Endodermal cell (in vitro differentiated cells): Measurements from ENCODE around the gene SEC11C. TPM values are rescaled to one million over a fixed set of nuclear protein-coding genes. Genes with fewer than 3 reads are reported as not detected.

Experiments
- DNase-seq: peaks from one replicate; pipeline ENCODE4 v3.0.0-alpha.2; 2017
- H3K27ac ChIP-seq: 2 replicates; pipeline ENCODE4 v1.5.1; 2013; ENCODE audit warnings: mild to moderate bottlenecking, low read depth, low read length, moderate library complexity
- H3K27me3 ChIP-seq: 2 replicates; pipeline ENCODE4 v1.6.1; 2013; ENCODE audit warnings: mild to moderate bottlenecking, low read length, moderate library complexity; ENCODE audit not compliant: insufficient read depth, control insufficient read depth, poor library complexity, severe bottlenecking
- H3K36me3 ChIP-seq: 2 replicates; pipeline ENCODE4 v1.7.0; 2013; ENCODE audit warnings: mild to moderate bottlenecking, low read length, moderate library complexity; ENCODE audit not compliant: control insufficient read depth, insufficient read depth
- H3K4me1 ChIP-seq: one replicate; pipeline ENCODE4 v1.7.0; 2013; ENCODE audit warnings: low read length; ENCODE audit not compliant: control insufficient read depth, insufficient read depth
- H3K4me3 ChIP-seq: 2 replicates; pipeline ENCODE4 v1.5.1; 2013; ENCODE audit warnings: mild to moderate bottlenecking, low read length, moderate library complexity
- H3K9ac ChIP-seq: 2 replicates; pipeline ENCODE4 v1.6.1; 2013; ENCODE audit warnings: mild to moderate bottlenecking, low read length, moderate library complexity; ENCODE audit not compliant: poor library complexity, severe bottlenecking; ENCODE audit errors: extremely low read depth
- H3K9me3 ChIP-seq: 2 replicates; pipeline ENCODE4 v1.6.1; 2013; ENCODE audit warnings: mild to moderate bottlenecking, low read length, moderate library complexity; ENCODE audit not compliant: control insufficient read depth
- H3K27ac Mint-ChIP-seq: 2 replicates; pipeline ENCODE4 v1.8.0; 2020; ENCODE audit warnings: mixed read lengths
- H3K27me3 Mint-ChIP-seq: 2 replicates; pipeline ENCODE4 v1.8.0; 2021; ENCODE audit warnings: mild to moderate bottlenecking, mixed read lengths; ENCODE audit not compliant: insufficient read depth
- H3K36me3 Mint-ChIP-seq: 2 replicates; pipeline ENCODE4 v1.8.0; 2020; ENCODE audit warnings: low read depth, mixed read lengths
- H3K4me1 Mint-ChIP-seq: 2 replicates; pipeline ENCODE4 v1.8.0; 2020; ENCODE audit warnings: mixed read lengths
- H3K4me3 Mint-ChIP-seq: 2 replicates; pipeline ENCODE4 v1.8.0; 2020; ENCODE audit warnings: mild to moderate bottlenecking, moderate library complexity, mixed read lengths
- H3K9me3 Mint-ChIP-seq: 2 replicates; pipeline ENCODE4 v1.8.0; 2020; ENCODE audit warnings: mild to moderate bottlenecking, mixed read lengths
- WGBS, 2 experiments: methylation state at CpG; one replicate each; pipeline versions ENCODE4 v1.1.5 to v1.1.7; 2013; ENCODE audit warnings: missing lambda C conversion rate in 2 of 2, mixed read lengths in 1 of 2; ENCODE audit not compliant: insufficient coverage in 1 of 2, insufficient read length in 1 of 2; 5-methylcytosine and 5-hydroxymethylcytosine counted together
- total RNA-seq, 2 donors: library from RNA; stranded (reverse); fragmentation: NEBNext Ultra II Directional in 1 of 2; extraction: Animal tissue kit (Norgen Biotek cat#: 25700) in 1 of 2; gene quantifications; 2 replicates in 1 of 2; 3 replicates in 1 of 2; pipeline ENCODE4 v1.2.1, GENCODE V29; 2021
- TF ChIP-seq, protein P1 (sequence below): fragments of 200-600 bp; sonication (generic); conservative IDR thresholded peaks from 2 replicates; pipeline ENCODE4 v1.5.0; 2021; ENCODE audit warnings: antibody characterized with exemption, mild to moderate bottlenecking

Gene SEC11C
- total RNA-seq, 2 donors from 2014 or later, result 38.7 to 39.9 TPM

DNA sequence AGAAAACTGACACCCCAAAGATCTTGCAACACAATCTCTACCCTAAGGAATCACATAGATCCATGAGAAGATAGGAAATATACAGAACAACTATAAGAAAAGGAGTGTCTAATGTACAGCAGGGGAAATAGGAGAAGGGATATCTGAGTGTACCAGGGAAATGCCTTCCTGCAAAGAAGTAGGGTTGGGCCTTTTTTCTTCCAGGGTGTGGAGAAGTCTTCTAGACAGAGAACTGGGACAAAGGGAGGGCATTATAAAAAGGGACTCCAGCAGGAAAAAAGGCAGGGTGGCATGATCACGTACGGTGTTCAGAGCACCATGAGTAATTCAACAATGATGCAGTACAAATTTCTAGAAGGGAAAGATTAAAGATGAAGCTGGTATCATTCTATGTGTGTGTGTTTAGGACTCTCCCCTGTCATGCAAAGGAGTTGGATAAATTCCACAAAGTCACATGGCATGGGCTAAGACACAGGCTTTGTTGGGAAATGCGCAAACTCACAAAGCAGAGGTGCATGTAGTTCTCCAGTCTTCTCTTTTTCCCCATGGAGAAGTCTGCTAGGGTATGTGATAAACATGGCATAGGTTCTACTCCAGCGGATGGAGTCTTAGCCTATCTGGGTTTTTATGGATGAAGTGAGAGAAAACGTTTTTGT is 6.7 kb upstream of the SEC11C start:
- peaks cover 73% of the 10 kb centered on the region for H3K27me3 Mint-ChIP-seq
- peaks cover 94% of the 10 kb centered on the region for H3K27me3 ChIP-seq
- no peaks in the 10 kb centered on the region for H3K9me3 ChIP-seq
- H3K27ac Mint-ChIP-seq, result no peak overlapping the region
- no peak for DNase-seq
- H3K4me3 ChIP-seq, result no peak overlapping the region
- no peaks in the 10 kb centered on the region for H3K4me1 ChIP-seq
- H3K4me1 Mint-ChIP-seq, result no peaks in the 10 kb centered on the region
- no peaks in the 10 kb centered on the region for H3K36me3 ChIP-seq
- no peaks in the 10 kb centered on the region for H3K36me3 Mint-ChIP-seq
- no peak overlapping the region for H3K9ac ChIP-seq
- TF ChIP-seq, protein P1, sequence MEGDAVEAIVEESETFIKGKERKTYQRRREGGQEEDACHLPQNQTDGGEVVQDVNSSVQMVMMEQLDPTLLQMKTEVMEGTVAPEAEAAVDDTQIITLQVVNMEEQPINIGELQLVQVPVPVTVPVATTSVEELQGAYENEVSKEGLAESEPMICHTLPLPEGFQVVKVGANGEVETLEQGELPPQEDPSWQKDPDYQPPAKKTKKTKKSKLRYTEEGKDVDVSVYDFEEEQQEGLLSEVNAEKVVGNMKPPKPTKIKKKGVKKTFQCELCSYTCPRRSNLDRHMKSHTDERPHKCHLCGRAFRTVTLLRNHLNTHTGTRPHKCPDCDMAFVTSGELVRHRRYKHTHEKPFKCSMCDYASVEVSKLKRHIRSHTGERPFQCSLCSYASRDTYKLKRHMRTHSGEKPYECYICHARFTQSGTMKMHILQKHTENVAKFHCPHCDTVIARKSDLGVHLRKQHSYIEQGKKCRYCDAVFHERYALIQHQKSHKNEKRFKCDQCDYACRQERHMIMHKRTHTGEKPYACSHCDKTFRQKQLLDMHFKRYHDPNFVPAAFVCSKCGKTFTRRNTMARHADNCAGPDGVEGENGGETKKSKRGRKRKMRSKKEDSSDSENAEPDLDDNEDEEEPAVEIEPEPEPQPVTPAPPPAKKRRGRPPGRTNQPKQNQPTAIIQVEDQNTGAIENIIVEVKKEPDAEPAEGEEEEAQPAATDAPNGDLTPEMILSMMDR, result no peak
- no peaks in the 10 kb centered on the region for H3K9me3 Mint-ChIP-seq
- no peak overlapping the region for H3K4me3 Mint-ChIP-seq
- H3K27ac ChIP-seq, result no peak overlapping the region
- 80 to 90% methylated on average over 5 of the region's 5 CpGs for WGBS, 2 experiments

DNA sequence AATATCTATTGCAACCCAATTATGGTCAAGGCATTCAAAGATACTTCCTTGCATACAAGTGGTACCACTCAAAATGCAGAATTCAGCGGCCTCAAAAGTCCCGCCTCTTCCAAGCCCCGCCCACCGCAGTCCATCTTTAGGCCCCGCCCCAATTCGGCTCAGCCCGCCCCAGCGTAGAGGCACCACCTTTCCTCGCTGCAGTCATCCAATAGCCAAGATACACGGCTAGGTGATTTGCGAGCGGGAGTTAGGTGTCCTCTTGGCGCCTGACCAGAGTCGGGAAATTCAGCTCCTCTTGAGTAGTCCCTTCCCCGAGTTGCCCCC is 431 bp upstream of the SEC11C start:
- H3K4me3 ChIP-seq, result peak overlapping the region; percentile 92
- DNase-seq, result peak; percentile 97
- H3K4me3 Mint-ChIP-seq, result peak overlapping the region; percentile 84
- no peaks in the 10 kb centered on the region for H3K4me1 ChIP-seq
- no peaks in the 10 kb centered on the region for H3K9me3 ChIP-seq
- H3K27ac Mint-ChIP-seq, result peak overlapping the region; percentile 98
- H3K36me3 Mint-ChIP-seq, result no peaks in the 10 kb centered on the region
- H3K27me3 Mint-ChIP-seq, result peaks cover 28% of the 10 kb centered on the region
- H3K36me3 ChIP-seq, result no peaks in the 10 kb centered on the region
- H3K9ac ChIP-seq, result peak overlapping the region; percentile 93
- WGBS, 2 experiments, result 0 to 4% methylated on average over 5 to 15 of the region's 15 CpGs
- H3K9me3 Mint-ChIP-seq, result no peaks in the 10 kb centered on the region
- H3K27ac ChIP-seq, result peak overlapping the region; percentile 88
- TF ChIP-seq, protein P1, result no peak
- peaks cover 36% of the 10 kb centered on the region for H3K27me3 ChIP-seq
- H3K4me1 Mint-ChIP-seq, result peaks cover 8% of the 10 kb centered on the region

DNA sequence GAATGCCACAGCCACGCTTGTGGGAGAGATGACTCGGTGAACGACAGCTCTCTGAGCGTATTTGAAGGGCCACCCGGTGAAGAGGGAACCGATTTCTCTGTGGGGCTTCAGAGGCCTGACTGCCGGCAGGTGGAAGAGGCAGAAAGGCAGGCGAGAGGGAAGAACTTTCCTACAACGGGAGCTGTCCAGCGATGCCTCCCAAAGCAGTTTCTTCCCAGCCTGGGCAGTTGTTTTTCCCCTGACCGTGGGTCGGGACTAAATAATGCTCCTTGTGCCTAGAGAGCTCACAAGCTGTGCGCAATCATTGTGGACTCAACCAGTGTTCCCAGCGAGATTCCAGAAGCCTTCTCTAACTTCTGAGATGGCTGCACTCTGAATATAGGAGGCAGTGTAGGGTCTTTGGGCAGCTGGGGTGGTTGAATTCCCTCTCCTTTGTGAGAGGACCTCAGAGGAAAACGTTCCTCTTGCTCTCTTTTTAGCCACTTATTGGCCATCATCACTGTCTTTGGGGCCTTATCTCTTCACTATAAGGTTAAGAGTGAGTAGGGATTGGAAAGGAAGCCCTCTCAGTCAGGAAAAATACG is 710 bp downstream of the SEC11C start:
- Histone ChIP-seq H3K27me3 (peaks cover 25% of the 10 kb centered on the region), H3K4me3 (peak overlapping the region; percentile 92), H3K9ac (peak overlapping the region; percentile 93), H3K4me1 (no peaks in the 10 kb centered on the region), H3K36me3 (no peaks in the 10 kb centered on the region), H3K27ac (no peak overlapping the region), H3K9me3 (no peaks in the 10 kb centered on the region)
- Mint-ChIP-seq H3K4me1 (peaks cover 8% of the 10 kb centered on the region), H3K36me3 (no peaks in the 10 kb centered on the region), H3K27ac (peak overlapping the region; percentile 73), H3K27me3 (peaks cover 17% of the 10 kb centered on the region), H3K9me3 (no peaks in the 10 kb centered on the region), H3K4me3 (peak overlapping the region; percentile 84)
- TF ChIP-seq, protein P1, result peak; percentile 45
- peak; percentile 77 for DNase-seq
- 0 to 4% methylated on average over 14 to 15 of the region's 16 CpGs for WGBS, 2 experiments
